ENCODE measurements around the gene XBP1. TPM values are rescaled to one million over a fixed set of nuclear protein-coding genes. Genes with fewer than 3 reads are reported as not detected.

Gene XBP1
- total RNA-seq, 1 donor from 2014 or later, result 72.7 TPM

- H3K4me3 ChIP-seq, result no peak overlapping the region
- peaks cover 8% of the 10 kb centered on the region for H4K20me1 ChIP-seq (ENCODE audit: low read depth)
Observed at GRCh38 chr22:28783786-28784671, 16.3 kb downstream of the XBP1 start.

GRCh38 chr22:28780296-28780695 is 20.1 kb downstream of the XBP1 start:
- Histone ChIP-seq H3K4me2 (no peak overlapping the region), H4K20me1 (ENCODE audit: low read depth) (peaks cover 8% of the 10 kb centered on the region), H2AFZ (replicated peaks) (no peak overlapping the region), H3K4me1 (no peaks in the 10 kb centered on the region), H3K4me3 (no peak overlapping the region), H3K79me2 (ENCODE audit: low read depth) (peaks cover 50% of the 10 kb centered on the region), H3K9me3 (ENCODE audit: low read depth) (no peaks in the 10 kb centered on the region), H3K27me3 (no peaks in the 10 kb centered on the region), H3K27ac (no peak overlapping the region), H3K9ac (no peak overlapping the region), H3F3A (ENCODE audit: low read depth) (no peaks in the 10 kb centered on the region), H3K36me3 (peaks cover 11% of the 10 kb centered on the region)
- no peak for DNase-seq (ENCODE audit: low spot score)
- Mint-ChIP-seq H3K4me3 (no peak overlapping the region), H3K9me3 (no peaks in the 10 kb centered on the region), H3K4me1 (no peaks in the 10 kb centered on the region), H3K27ac (no peak overlapping the region), H3K27me3 (ENCODE audit: insufficient read depth, low read depth) (peaks cover 2% of the 10 kb centered on the region), H3K36me3 (peaks cover 45% of the 10 kb centered on the region)
- TF ChIP-seq CTCF (IDR thresholded peaks at IDR 0.05) (no peak), EZH2phosphoT487 (IDR thresholded peaks at IDR 0.05) (no peak), EZH2 (IDR thresholded peaks at IDR 0.05) (no peak)

More at GRCh38 chr22:28783786-28784671, 16.3 kb downstream of the XBP1 start:
- Histone ChIP-seq H3K27me3 (no peaks in the 10 kb centered on the region), H3K36me3 (peaks cover 34% of the 10 kb centered on the region), H3K4me1 (no peaks in the 10 kb centered on the region), H3K27ac (no peak overlapping the region), H2AFZ (replicated peaks) (no peak overlapping the region), H3F3A (ENCODE audit: low read depth) (peaks cover 6% of the 10 kb centered on the region), H3K9me3 (ENCODE audit: low read depth) (no peaks in the 10 kb centered on the region), H3K4me2 (no peak overlapping the region), H3K9ac (no peak overlapping the region), H3K79me2 (ENCODE audit: low read depth) (peaks cover 13% of the 10 kb centered on the region)
- TF ChIP-seq EZH2 (IDR thresholded peaks at IDR 0.05) (no peak), CTCF (IDR thresholded peaks at IDR 0.05) (no peak), EZH2phosphoT487 (IDR thresholded peaks at IDR 0.05) (no peak)
- Mint-ChIP-seq H3K4me1 (no peaks in the 10 kb centered on the region), H3K4me3 (no peak overlapping the region), H3K27me3 (ENCODE audit: insufficient read depth, low read depth) (peaks cover 2% of the 10 kb centered on the region), H3K36me3 (peaks cover 41% of the 10 kb centered on the region), H3K27ac (no peak overlapping the region), H3K9me3 (no peaks in the 10 kb centered on the region)
- no peak for DNase-seq (ENCODE audit: low spot score)

- Mint-ChIP-seq H3K36me3 (peaks cover 46% of the 10 kb centered on the region), H3K4me3 (no peak overlapping the region), H3K27me3 (ENCODE audit: insufficient read depth, low read depth) (no peaks in the 10 kb centered on the region), H3K4me1 (peaks cover under 1% of the 10 kb centered on the region), H3K9me3 (no peaks in the 10 kb centered on the region), H3K27ac (no peak overlapping the region)
- no peak overlapping the region for H2AFZ ChIP-seq (replicated peaks)
- H4K20me1 ChIP-seq (ENCODE audit: low read depth), result peaks cover 9% of the 10 kb centered on the region
- no peak overlapping the region for H3K4me2 ChIP-seq
- H3K27ac ChIP-seq, result no peak overlapping the region
- TF ChIP-seq EZH2phosphoT487 (IDR thresholded peaks at IDR 0.05), result no peak
- TF ChIP-seq EZH2 (IDR thresholded peaks at IDR 0.05), result no peak
- TF ChIP-seq CTCF (IDR thresholded peaks at IDR 0.05), result no peak
- H3F3A ChIP-seq (ENCODE audit: low read depth), result peaks cover under 1% of the 10 kb centered on the region
- H3K36me3 ChIP-seq, result peaks cover 16% of the 10 kb centered on the region
- no peak overlapping the region for H3K9ac ChIP-seq
- H3K9me3 ChIP-seq (ENCODE audit: low read depth), result no peaks in the 10 kb centered on the region
- H3K27me3 ChIP-seq, result no peaks in the 10 kb centered on the region
- no peak overlapping the region for H3K4me3 ChIP-seq
- H3K4me1 ChIP-seq, result no peaks in the 10 kb centered on the region
- no peak for DNase-seq (ENCODE audit: low spot score)
- H3K79me2 ChIP-seq (ENCODE audit: low read depth), result peaks cover 55% of the 10 kb centered on the region
Observed at GRCh38 chr22:28779833-28780232, 20.5 kb downstream of the XBP1 start.
